ENCODE measurements around the gene TMEM158. TPM values are rescaled to one million over a fixed set of nuclear protein-coding genes. Genes with fewer than 3 reads are reported as not detected.

TMEM158 gene
- total and polyA plus RNA-seq, 2 of the 8 experiments (the other 6 are each of a cell fraction or from before 2014, with no cell fraction given) = 6.8 to 30.3 TPM

- Histone ChIP-seq H2BK15ac (ENCODE audit: low read length) (no peak overlapping the region), H3K23me2 (ENCODE audit: low read depth, low read length) (no peaks in the 10 kb centered on the region), H3K56ac (replicated peaks; ENCODE audit: insufficient read length, low read depth, low read length) (no peak overlapping the region), H3K18ac (ENCODE audit: extremely low read depth, low read length) (peak overlapping the region; percentile 48), H2BK5ac (ENCODE audit: low read depth, low read length) (no peak overlapping the region), H3K4me3 (ENCODE audit: extremely low read depth in 1 of 4, insufficient read depth in 2 of 4, low read depth in 3 of 4, low read length in 4 of 4) (no peak overlapping the region), H3K79me1 (ENCODE audit: low read depth, low read length) (no peaks in the 10 kb centered on the region), H3K27ac (ENCODE audit: low read depth, low read length) (no peak overlapping the region), H2AK5ac (ENCODE audit: low read depth, low read length) (no peak overlapping the region), H3K14ac (ENCODE audit: insufficient read length) (no peak overlapping the region), H4K91ac (replicated peaks; ENCODE audit: insufficient read length, low read length) (no peak overlapping the region), H2AFZ (ENCODE audit: low read length) (no peak overlapping the region), H2BK120ac (replicated peaks; ENCODE audit: low read depth, low read length) (no peak overlapping the region), H4K5ac (ENCODE audit: insufficient read length, low read depth, low read length) (no peak overlapping the region), H3K4ac (replicated peaks; ENCODE audit: insufficient read length, low read depth, low read length) (no peak overlapping the region), H3K79me2 (ENCODE audit: control insufficient read depth in 1 of 2, insufficient read depth in 2 of 2, low read length in 2 of 2) (no peaks in the 10 kb centered on the region), H3K27me3 (replicated peaks in 1 of 4; ENCODE audit: control insufficient read depth in 3 of 4, extremely low read depth in 1 of 4, insufficient read depth in 3 of 4, low read length in 3 of 4) (no peaks in the 10 kb centered on the region; a peak in 1 of 7 replicates), H4K20me1 (replicated peaks in 1 of 2; ENCODE audit: control insufficient read depth in 1 of 2, insufficient read depth in 2 of 2, low read length in 2 of 2) (no peaks in the 10 kb centered on the region), H3K4me1 (replicated peaks in 1 of 4; ENCODE audit: control insufficient read depth in 3 of 4, insufficient read depth in 4 of 4, low read length in 3 of 4) (peaks cover 0 to 8% (median 5%) of the 10 kb centered on the region in 4 experiments; a peak in 4 of 7 replicates), H3K9me3 (ENCODE audit: insufficient read depth in 2 of 2, low read depth in 1 of 2, low read length in 1 of 2) (no peaks in the 10 kb centered on the region), H4K8ac (ENCODE audit: extremely low read depth, insufficient read depth, low read length) (no peak overlapping the region), H2BK12ac (ENCODE audit: low read depth, low read length) (no peak overlapping the region), H3K4me2 (ENCODE audit: insufficient read depth in 1 of 2, low read depth in 2 of 2, low read length in 2 of 2) (0 out of 4 replicates have a peak overlapping the region, but pooled peaks of 1 of the 2 experiments have one; percentile 41), H3K9ac (replicated peaks in 1 of 4; ENCODE audit: extremely low read depth in 1 of 4, low read depth in 3 of 4, low read length in 3 of 4) (no peak overlapping the region), H2BK20ac (ENCODE audit: low read length) (no peak overlapping the region), H3K36me3 (ENCODE audit: control insufficient read depth in 2 of 4, insufficient read depth in 4 of 4, low read length in 3 of 4) (no peaks in the 10 kb centered on the region), H3K23ac (ENCODE audit: insufficient read length) (no peak overlapping the region)
- TF ChIP-seq EGR1 (IDR thresholded peaks at IDR 0.05; ENCODE audit: borderline replicate concordance, low read depth, low read length) (no peak), MAFK (IDR thresholded peaks at IDR 0.05; ENCODE audit: low read depth, low read length) (no peak), CHD1 (IDR thresholded peaks at IDR 0.05; ENCODE audit: low read depth, low read length) (no peak), SIN3A (conservative IDR thresholded peaks at IDR 0.05 in 1 of 2, IDR thresholded peaks at IDR 0.05 in 1 of 2; ENCODE audit: low read depth in 1 of 2, low read length in 2 of 2) (no peak), CTBP2 (IDR thresholded peaks at IDR 0.05; ENCODE audit: borderline replicate concordance, insufficient read depth, insufficient read length, low read length) (no peak), ATF3 (IDR thresholded peaks at IDR 0.05; ENCODE audit: insufficient read depth, low read depth, low read length) (no peak), MAX (IDR thresholded peaks at IDR 0.05) (no peak), SIRT6 (IDR thresholded peaks at IDR 0.05; ENCODE audit: low read length) (no peak), SP4 (IDR thresholded peaks at IDR 0.05; ENCODE audit: low read length) (no peak)
- FAIRE-seq = no peak
- ChIA-PET POLR2A (ENCODE audit: partially characterized antibody) (interaction anchor here (0.6 kb wide), 1 partner anchor 53 kb away, joined by 3 read pairs; no protein-coding TSS in a partner anchor), CTCF (ENCODE audit: partially characterized antibody) (interaction anchor here (0.6 to 1.6 kb wide), 3 partner anchors 17 to 212 kb away, joined by 3 to 5 read pairs (median 4); no protein-coding TSS in a partner anchor)
- no peak for DNase-seq (ENCODE audit: low read depth in 1 of 2, low spot score in 2 of 2)
- WGBS, 2 experiments (ENCODE audit: extremely low coverage in 1 of 2, insufficient coverage in 1 of 2, insufficient read length in 1 of 2, insufficient replicate concordance in 2 of 2, low coverage in 1 of 2, low lambda C conversion rate in 2 of 2, missing lambda C conversion rate in 1 of 2) = 83% methylated on average over 3 of the region's 3 CpGs; no CpG with 5 or more reads in 1 of the 2 experiments
These were observed 32.2 kb upstream of the TMEM158 start for GRCh38 chr3:45258317-45258716.

All from H1 (cell line).